GM12878 (cell line): Measurements from ENCODE around the gene PSMG3.

Source experiments
- BRCA1 ChIP-seq: IDR thresholded peaks from 2 replicates; pipeline ENCODE4 v1.6.1; 2011; ENCODE audit warnings: low read depth, low read length, improper control_type of control experiment
- EP300 ChIP-seq, 2 experiments: fragments of 150-350 bp in 1 of 2; IDR thresholded peaks; 2 replicates each; pipeline ENCODE4 v1.6.1; 2011 to 2012; ENCODE audit warnings: low read depth in 2 of 2, low read length in 2 of 2, borderline replicate concordance in 1 of 2, improper control_type of control experiment in 1 of 2, inconsistent platforms in 1 of 2; ENCODE audit not compliant: control insufficient read depth in 1 of 2
- EZH2 ChIP-seq: IDR thresholded peaks from 2 replicates; pipeline ENCODE4 v1.6.1; 2012; ENCODE audit warnings: low read depth, mild to moderate bottlenecking, control low read depth, inconsistent platforms, low read length, borderline replicate concordance; ENCODE audit not compliant: control insufficient read depth
- GATAD2B ChIP-seq: fragments of 450-650 bp; conservative IDR thresholded peaks from 2 replicates; pipeline ENCODE4 v1.6.1; 2017; ENCODE audit warnings: low read depth, mild to moderate bottlenecking, moderate library complexity
- IKZF1 ChIP-seq: fragments of 450-650 bp; conservative IDR thresholded peaks from 2 replicates; pipeline ENCODE4 v1.6.1; 2017; ENCODE audit warnings: antibody characterized with exemption, mild to moderate bottlenecking
- MXI1 ChIP-seq: fragments of 150-350 bp; IDR thresholded peaks from 2 replicates; pipeline ENCODE4 v1.6.1; 2011; ENCODE audit warnings: low read depth, mild to moderate bottlenecking, inconsistent platforms, low read length, improper control_type of control experiment
- RAD51 ChIP-seq: fragments of 450-650 bp; IDR thresholded peaks from 2 replicates; pipeline ENCODE4 v1.6.1; 2016; ENCODE audit warnings: moderate library complexity, mild to moderate bottlenecking, inconsistent platforms
- SPI1 ChIP-seq: IDR thresholded peaks from 2 replicates; pipeline ENCODE4 v1.6.1; 2011; ENCODE audit warnings: low read depth, mild to moderate bottlenecking, low read length, moderate library complexity, borderline replicate concordance; ENCODE audit not compliant: insufficient read depth
- SRF ChIP-seq, 2 experiments: IDR thresholded peaks; 2 replicates each; pipeline ENCODE4 v1.6.1; 2011; ENCODE audit warnings: low read depth in 2 of 2, low read length in 2 of 2, mild to moderate bottlenecking in 1 of 2, moderate library complexity in 1 of 2
- YY1 ChIP-seq: IDR thresholded peaks from 2 replicates; pipeline ENCODE4 v1.6.1; 2011; ENCODE audit warnings: low read depth, mild to moderate bottlenecking, low read length
- ZNF274 ChIP-seq: IDR thresholded peaks from one replicate; pipeline ENCODE4 v1.8.0; 2011; ENCODE audit not compliant: insufficient read length, insufficient read depth
- TF ChIP-seq, protein P1 (sequence below), 3 experiments: IDR thresholded peaks in 2 of 3; conservative IDR thresholded peaks in 1 of 3; 2 replicates each; pipeline ENCODE4 v1.5.1; 2011; ENCODE audit warnings: low read depth in 3 of 3, low read length in 3 of 3, mild to moderate bottlenecking in 3 of 3, control low read depth in 2 of 3, moderate library complexity in 2 of 3, inconsistent platforms in 1 of 3, mixed read lengths in 1 of 3; ENCODE audit not compliant: control insufficient read depth in 2 of 3, insufficient read depth in 1 of 3; ENCODE audit errors: extremely low read depth in 1 of 3
- TF ChIP-seq, protein P2 (sequence below): IDR thresholded peaks from 2 replicates; pipeline ENCODE4 v1.6.1; 2011; ENCODE audit warnings: low read depth, mild to moderate bottlenecking, low read length, moderate library complexity, borderline replicate concordance; ENCODE audit errors: extremely low read depth

DNA sequence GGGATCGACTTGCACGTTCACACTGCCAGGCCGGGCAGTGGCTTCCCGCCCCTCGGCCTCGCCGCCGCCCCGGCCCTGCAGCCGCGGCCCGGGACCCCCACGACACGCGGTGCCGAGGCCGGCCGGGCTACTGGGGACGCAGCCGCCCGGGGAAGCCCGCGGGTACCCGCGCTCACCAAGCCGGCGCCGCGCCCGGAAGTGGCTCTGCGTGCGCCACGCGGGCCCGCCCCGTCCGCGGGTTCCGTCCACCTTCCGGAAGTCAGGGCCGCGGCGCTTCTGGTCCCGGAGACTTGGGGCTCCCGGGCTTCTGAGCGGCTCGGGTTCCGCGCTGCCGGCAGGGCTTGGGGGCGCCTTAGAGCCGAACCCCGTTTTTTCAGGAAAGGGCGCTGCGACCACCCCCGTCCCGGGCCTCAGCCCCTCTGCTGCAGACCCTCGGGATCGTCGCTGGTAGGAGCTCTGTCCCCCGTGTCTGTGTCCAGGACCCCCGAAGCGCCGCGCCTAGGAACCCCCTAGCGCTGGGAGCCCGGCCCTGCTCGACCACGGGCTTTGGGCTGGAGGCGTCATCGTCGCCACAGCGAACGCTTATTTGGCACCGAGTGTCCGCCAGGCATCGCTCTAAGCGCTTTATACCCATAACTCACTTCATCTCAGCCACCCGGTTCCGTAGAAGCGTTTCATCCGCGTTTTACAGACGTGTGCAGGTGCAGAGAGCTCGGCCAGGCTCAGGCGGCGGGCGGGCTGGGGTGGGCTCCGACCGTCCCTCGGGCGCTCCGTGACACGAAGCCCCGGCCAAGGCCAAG is at the start of gene PSMG3:
- TF ChIP-seq SPI1 (0 out of 2 replicates have a peak, but pooled peaks have one; percentile 5), EZH2 (no peak), IKZF1 (peak; percentile 95), YY1 (peak; percentile 89), EP300 (IDR thresholded peaks at IDR 0.05; ENCODE audit: borderline replicate concordance in 1 of 2, control insufficient read depth in 1 of 2, low read depth in 2 of 2, low read length in 2 of 2) (no peak), RAD51 (no peak), ZNF274 (no peak), BRCA1 (no peak), SRF (IDR thresholded peaks at IDR 0.05; ENCODE audit: low read depth in 2 of 2, low read length in 2 of 2) (peak; percentile 24 to 89; a peak in 2 of 4 replicates), MXI1 (no peak; the same call in 1 of the 2 replicates), GATAD2B (peak; percentile 96; the same call in 1 of the 2 replicates)
- TF ChIP-seq, protein P1, sequence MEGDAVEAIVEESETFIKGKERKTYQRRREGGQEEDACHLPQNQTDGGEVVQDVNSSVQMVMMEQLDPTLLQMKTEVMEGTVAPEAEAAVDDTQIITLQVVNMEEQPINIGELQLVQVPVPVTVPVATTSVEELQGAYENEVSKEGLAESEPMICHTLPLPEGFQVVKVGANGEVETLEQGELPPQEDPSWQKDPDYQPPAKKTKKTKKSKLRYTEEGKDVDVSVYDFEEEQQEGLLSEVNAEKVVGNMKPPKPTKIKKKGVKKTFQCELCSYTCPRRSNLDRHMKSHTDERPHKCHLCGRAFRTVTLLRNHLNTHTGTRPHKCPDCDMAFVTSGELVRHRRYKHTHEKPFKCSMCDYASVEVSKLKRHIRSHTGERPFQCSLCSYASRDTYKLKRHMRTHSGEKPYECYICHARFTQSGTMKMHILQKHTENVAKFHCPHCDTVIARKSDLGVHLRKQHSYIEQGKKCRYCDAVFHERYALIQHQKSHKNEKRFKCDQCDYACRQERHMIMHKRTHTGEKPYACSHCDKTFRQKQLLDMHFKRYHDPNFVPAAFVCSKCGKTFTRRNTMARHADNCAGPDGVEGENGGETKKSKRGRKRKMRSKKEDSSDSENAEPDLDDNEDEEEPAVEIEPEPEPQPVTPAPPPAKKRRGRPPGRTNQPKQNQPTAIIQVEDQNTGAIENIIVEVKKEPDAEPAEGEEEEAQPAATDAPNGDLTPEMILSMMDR (IDR thresholded peaks at IDR 0.05 in 2 of 3, conservative IDR thresholded peaks at IDR 0.05 in 1 of 3; ENCODE audit: control insufficient read depth in 2 of 3, extremely low read depth in 1 of 3, insufficient read depth in 1 of 3, low read depth in 3 of 3, low read length in 3 of 3) = peak; percentile 11 to 35 (median 27); a peak in 4 of 6 replicates
- TF ChIP-seq, protein P2, sequence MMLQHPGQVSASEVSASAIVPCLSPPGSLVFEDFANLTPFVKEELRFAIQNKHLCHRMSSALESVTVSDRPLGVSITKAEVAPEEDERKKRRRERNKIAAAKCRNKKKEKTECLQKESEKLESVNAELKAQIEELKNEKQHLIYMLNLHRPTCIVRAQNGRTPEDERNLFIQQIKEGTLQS = no peak
